Effector CD8-positive, alpha-beta T cell (primary cell): ENCODE measurements around the gene CHMP1A.
"Not testable (repeated sequence)": the region's sequence is repeated elsewhere in the genome, so short reads cannot be mapped to it uniquely, and the experiment has no call there.

Source experiments
- DNase-seq: peaks from one replicate; lab custom pipeline; 2025; lab: John Stamatoyannopoulos, UW
- total RNA-seq, 4 experiments: gene quantifications; one replicate each; lab custom pipeline; 2026; lab: John Stamatoyannopoulos, UW

The CHMP1A gene
- total RNA-seq: 90.1 to 112 (median 97.0) reads per million in 4 experiments

DNA sequence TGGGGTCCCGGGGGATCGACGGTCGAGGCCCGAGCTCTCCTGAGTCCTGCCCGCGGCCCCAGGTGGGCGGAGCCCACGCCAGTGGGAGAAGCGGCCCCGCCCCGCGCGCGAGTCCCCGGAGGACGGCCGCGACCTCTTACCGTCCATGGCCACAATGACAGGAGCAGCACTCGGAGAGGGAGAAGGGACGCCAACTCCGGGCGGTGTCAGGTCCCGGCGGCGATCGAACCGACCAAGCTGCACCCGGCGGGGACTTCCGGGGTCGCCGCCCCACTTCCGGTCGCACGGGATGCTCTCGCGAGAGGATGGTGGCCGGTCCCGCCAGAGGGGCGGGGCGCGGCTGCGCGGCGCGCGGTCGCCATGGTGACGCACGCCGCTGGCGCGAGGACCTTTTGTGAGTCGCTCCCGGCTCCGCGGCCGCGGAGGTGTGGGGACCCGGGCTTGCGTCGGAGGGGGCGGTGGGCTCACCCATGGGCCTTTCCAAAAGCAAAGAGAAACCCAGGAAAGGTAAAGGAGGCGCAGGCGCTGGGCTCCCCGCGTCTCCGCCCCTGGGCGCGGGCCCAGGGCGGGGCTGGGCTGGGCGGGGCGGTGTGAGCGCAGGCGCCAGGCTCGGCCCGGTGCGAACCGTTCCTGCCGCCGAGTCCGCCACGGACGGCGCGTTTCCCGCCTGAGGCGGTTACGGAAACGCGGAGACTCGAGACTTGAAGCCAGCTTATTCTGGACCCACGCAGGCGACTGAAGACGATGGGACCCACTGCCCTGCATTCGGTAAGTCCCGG is at the start of gene CHMP1A, which contains the start of gene SPATA33:
TSS of gene CHMP1A (minus strand) at position 267 of the 779 bp plus-strand sequence. CDS start at position 147, 120 bp downstream.
TSS of gene SPATA33 (plus strand) at position 395 of the 779 bp plus-strand sequence. CDS start at position 471, 76 bp downstream.
- peak; percentile 88 for DNase-seq

DNA sequence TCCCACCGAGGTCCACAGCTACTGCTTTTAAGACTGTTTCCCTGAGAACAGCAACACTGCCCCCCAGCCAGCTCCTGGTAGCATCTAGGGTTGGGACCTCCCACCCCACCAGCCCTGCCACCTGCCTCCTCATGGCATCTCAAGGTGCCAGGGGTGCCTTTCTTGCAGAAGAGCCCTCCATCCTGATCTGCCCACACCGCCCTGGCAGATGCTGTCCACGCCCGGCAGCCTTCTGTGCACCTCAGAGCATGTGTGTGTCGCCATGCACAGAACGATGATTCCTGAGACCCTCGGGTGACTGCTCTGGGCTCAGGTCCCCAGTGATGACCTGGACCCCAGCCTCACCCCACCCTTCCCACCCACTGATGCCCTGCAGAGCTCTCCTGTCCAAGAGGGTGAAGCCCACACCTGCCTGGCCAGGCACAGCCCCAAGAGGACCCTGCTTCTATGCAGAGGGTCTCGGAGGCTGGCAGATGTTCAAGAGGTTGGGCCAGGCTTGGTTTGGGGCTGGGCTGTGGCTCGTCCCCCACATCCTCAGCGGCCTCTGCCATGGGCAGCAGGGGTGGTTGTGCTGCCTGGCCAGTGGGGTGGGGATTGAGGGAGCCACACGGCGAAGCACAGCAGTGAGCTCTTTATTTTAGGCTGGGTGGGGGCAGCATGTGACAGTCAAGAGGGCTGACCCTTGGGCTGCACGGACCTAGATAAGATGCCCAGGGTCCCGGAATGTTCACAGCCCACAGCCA is 49.2 kb upstream of the CHMP1A start:
- no peak for DNase-seq

DNA sequence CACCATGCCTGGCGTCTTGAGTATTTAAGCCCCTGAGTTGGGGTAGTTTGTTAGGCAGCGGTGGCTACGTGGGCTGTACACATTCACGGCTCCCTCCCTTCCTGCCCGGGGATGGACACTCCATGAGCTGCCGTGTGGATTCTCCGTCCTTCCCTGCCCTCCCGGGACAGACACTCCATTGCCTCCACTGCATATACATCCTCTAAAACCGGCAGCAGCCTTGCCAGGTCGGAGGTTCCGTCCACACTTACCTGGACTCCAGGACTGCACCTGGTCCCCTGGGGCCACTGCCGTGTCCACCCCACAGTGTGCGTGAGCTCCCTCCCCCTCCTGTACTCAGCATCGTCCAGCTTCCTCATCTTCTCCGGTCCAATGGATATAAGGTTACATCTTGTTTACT is 47.5 kb upstream of the CHMP1A start:
- DNase-seq: no peak

DNA sequence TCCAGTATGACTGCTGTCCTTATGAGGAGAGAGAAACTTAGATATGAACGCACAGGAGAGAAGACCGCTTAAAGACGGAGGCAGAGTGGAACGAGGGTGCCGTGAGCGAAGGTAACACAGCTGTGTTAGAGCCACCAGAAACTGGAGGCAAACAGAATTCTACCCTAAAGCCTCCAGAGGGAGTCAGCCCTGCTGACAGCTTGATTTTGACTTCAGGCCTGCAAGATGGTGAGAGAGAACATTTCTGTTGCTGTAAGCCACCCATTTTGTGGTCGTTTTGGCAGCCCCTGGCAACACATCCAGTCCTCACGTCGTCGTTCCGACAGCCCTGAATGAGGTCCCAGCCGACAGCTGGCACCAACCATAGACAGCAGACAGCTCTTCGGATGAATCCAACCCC is 46.8 kb upstream of the CHMP1A start:
- DNase-seq: no peak

DNA sequence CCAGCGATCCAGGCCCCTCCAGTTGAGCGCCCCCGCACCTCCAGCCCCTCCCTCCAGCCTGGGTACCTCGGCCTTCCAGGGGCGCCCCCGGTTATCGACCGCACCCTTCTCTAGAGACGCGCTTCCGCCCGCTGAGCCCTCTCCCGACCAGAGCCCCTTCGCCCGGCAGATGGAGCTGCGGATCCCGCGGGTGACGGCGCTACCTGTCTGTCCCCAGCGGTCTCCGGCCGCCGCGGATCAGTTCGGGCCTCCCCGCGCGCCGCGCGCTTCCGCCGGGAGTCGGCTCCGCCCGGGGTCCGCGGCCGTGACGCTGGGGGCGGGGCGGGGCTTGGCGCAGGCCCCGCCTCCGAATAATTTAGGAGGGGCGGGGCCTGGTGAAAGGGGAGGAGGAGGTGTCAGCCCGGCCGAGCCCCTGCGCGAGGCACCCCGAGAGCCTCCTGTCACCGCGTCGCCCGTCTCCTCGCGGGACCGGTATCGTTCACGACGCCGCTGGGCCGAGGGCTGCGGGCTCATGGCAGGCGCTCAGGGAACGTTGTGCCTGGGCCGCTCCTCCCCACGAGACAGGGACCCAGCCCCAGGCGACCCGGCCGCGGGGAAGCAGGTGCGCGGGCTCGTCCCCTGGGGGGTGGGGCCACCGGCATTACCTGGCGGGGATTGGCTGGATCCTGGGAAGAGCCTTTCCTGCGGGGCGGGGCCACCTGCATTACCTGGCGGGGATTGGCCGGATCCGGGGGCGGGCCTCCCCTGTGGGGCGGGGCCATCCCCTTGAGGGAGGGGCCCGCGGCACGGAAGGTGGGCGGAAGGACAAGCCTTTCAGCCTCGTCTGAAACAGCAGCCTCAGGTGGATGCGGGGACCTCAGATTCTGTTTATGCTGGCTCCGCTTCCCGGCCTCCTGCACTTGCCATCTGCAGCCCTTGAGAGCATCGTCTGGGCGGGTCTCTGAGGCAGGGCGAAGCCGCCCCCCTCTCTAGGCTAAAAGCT is 44.2 kb upstream of the CHMP1A start, which contains the start of gene SPATA2L:
TSS of gene SPATA2L (minus strand) at position 281 of the 982 bp plus-strand sequence. CDS start 473 bp downstream, outside the sequence.
- peak; percentile 98 for DNase-seq

DNA sequence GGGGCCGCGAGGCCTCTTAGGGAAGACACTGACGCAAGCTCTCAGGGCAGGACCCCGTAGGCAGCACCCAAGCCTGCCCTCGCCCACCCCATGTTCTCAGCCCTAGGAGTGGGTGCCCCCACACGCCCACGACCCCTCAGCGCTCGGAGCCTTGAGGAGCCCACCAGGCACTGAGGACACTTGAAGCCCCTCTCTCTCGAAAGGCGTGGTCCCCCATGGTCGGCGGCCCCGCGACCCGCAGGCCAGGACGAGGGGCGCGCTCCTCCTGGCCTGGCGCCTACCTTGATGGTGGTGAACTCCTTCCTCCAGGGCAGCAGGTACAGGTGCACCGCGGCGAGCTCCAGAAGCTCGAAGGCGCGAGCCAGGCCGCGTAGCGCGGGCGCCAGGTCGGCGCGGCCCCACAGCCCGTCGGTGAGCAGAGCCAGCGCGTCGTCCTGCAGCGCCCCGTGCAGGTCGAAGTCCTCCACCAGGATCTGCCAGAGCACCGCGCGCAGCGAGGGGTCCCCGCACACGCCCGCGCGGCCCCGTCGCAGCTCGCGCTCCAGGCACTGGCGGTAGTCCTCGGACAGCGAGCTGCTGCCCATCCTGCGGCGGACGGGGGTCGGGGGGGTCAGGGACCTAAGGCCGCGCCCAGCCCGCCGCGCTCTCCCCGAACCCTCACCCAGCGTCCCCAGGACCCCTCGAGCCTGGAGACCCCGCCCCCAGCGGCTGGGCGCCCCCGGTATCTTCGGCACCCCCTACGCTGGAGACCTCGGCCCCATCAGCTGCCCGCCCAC is 43.3 kb upstream of the CHMP1A start:
- DNase-seq: peak; percentile 30

DNA sequence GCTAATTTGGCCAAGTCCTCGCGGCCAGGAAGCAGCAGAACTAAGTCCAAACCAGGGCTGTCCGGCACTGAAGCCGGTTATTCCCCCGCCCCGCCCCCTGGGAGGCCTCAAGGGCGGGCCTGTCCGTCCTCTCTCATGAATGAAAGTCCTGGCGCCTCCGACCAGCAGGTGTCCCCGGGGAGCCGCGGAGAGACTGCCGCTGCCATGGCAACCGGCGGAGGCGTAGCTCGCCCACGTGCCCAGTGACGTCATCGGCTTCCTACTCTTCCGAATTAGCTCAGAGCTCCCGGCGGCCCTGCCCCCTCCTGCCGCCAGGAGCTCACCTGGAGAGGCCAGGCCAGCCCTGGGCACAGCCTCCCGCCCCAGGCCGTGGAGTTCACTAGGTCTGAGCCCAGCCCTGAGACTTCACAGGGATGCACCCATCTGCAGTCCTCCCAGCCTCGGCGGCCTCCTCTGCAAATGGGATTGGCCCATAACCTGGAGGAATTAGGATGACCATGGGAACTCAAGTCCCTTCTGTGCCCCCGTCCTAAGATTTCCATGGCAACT is 42.7 kb upstream of the CHMP1A start:
- DNase-seq: peak; percentile 93

DNA sequence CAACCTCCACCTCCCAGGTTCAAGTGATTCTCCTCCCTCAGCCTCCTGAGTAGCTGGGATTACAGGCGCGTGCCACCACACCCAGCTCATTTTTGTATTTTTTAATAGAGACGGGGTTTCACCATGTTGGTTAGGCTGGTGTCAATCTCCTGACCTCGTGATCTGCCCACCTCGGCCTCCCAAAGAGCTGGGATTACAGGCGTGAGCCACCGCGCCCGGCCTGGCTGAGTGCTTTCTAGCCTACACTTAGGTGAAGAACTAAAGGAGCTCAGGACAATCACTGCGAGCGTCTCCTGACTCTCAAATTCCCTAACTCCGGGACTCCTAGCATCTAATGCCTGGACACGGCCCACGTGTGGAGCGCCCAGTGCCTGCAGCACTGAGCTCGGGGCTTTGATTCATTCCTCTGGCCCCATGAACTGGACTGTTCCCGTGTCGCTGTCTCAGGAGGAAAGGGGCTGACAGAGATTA is 42.2 kb upstream of the CHMP1A start:
- not testable (repeated sequence) for DNase-seq

DNA sequence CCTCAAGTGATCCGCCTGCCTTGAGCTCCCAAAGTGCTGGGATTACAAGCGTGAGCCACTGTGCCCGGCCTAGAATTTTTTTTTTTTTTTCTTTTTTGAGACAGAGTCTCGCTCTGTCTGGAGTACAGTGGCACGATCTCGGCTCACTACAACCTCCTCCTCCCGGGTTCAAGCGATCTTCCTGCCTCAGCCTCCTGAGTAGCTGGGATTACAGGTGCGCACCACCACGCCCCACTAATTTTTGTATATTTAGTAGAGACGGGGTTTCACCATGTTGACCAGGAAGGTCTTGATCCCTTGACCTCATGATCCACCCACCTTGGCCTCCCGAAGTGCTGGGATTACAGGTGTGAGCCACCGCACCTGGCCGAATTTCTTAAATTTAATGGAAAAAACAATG is 41.2 kb upstream of the CHMP1A start:
- DNase-seq: not testable (repeated sequence)

DNA sequence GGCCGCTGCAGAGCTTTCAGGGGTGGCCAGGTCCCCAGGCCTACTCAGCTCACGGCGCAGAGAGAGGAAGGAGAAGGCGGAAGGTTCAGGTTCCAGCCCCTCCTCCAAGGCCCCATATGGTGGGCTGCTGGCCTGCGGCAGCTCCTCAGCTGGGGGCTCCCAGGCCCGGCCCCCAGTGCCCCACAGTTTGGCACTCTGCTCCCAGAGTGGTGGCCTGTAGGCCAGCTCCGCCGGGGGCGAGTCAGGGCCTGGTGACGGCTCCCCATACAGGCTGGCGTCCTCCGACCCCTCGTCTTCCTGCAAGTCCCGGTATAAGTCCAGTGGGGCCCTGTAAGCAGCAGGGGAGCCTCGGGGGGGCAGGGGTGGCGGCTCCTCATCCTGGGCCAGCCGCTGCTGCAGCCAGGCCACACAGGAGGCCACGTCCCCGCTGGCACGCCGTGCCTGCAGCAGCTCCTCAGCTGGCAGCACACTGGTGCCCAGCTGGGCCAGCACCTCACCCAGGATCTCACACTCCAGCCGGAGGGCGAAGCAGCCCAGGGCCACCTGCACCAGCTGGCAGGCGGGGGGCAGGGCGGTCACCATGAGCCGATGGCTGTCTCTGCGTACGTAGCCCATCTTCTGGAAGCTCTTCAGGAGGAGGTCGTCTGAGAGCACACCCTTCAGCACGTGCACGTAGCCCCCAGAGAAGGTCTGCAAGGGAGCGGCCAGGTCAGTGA is 40.3 kb upstream of the CHMP1A start:
- DNase-seq: no peak

DNA sequence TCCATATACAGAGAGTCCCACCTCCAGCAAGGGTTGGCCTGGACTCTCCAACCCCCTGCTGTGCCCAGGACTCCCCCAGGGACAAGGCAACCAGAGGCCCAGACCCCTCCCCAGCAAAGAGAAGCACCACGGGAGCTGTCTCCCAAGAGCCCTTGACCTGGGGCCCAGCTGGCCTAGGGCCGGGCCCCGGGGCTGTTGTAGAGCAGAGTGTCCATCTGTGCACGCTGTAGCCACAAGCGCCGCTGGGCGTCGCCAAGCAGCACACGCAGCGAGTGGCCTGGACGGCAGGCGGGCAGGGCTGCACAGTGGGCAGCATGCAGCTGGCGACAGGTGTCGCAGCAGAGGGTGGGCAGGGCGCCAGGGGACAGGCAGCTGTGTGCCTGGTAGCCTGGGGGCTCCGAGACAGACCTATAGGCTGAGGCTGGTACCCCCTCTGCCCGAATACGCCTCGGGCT is 39.7 kb upstream of the CHMP1A start:
- DNase-seq: no peak

DNA sequence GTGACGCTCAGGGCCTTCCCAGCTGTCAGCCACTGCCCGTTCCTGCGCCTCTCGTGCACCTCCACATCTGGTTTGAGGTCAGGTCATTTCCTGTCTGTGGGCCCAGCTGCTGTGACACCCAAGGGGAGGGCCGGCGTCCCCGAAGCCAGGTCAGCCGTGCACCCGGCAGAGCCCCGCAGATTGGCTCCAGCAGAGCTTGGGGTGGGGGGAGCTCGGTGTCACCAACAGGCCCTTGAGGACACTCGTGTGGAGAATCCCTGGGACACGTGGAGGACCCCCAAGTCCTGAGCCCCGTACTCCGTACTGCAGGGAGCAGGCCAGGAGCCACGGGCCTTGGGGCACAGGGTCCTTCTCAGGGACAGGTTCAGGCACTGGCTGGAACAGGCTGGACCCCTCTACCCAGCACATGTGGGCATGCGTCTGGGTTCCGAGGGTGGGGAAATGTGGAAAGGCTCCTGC is 39.2 kb upstream of the CHMP1A start:
- DNase-seq: no peak

DNA sequence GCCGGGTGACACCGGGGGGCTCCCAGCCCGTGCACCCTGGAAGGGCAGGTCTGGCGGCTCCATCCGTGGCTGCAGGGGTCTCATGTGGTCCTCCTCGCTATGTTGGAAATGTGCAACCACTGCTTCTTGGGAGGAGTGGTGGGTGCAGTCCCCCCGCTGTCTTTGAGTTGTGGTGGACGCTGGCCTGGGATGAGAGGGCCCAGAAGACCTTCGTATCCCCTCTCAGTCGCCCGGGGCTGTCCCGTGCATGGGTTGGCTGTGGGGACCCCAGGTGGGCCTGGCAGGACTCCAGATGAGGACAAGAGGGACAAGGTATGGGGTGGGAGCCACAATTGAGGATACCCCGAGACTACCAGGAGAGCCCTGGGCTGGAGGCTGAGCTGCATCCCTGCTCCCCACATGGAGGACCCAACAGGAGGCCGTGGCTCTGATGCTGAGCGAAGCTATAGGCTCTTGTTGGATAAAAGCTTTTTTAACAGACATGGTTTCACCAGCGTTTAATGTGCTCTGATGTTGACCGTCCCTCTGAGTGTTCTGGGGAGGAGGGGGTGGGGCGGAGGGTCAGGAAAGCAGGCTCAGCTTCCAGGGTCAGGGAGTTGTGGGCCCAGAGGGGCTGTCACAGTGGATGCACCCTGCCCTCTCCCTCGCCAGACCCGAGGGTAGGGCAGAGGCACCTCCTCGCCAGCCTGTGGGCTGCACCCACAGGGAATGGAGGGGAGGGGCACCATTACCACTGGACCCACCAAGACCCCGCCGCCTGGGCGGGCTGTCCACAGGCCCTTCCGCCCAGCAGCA is 38.6 kb upstream of the CHMP1A start:
- DNase-seq: no peak

DNA sequence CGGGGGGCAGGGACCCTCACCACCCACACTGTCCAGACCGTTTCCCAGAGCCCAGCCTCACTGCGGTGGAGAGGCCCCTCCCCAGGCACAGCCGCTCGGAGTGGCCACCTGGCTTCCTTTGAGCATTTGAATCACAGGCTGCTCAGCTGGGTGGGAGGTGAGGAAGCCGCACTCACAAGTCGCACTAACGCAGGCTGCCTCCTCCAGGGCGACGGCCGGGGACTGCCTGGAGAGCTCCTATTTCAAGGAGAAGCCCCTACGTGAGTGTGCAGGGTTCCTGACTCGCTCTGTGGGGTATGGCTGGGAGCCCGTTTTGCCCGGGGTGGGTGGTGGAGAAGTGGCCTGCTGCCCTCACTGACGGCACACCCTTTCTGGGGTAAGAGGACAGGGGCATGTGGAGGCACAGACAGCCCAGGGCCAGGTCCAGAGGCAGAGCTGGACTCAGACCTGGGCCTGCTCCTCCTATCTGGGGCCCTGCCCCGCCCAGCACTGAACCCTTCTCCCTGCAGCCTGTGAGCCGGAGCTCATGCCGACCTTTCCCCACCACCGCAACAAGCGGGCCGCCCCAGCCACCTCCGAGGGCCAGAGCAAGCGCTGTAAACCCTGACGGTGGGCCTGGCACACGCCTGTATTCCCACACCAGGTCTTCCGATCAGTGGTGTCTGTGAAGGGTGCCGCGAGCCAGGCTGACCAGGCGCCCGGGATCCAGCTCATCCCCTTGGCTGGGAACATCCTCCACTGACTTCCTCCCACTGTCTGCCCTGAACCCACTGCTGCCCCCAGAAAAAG is 37.8 kb upstream of the CHMP1A start:
- no peak for DNase-seq

DNA sequence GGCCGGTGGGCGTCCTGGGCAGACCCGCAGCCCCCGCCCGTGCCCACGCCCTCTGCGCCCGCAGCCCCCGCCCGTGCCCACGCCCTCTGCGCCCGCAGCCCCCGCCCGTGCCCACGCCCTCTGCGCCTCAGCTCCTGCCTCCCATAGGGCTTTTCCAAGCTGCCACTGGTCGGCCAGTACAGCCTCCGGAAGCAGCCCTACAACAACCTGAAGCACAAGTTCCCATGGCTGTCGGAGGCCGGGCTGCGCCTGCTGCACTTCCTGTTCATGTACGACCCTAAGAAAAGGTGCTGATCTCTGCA is 37.2 kb upstream of the CHMP1A start:
- not testable (repeated sequence) for DNase-seq

DNA sequence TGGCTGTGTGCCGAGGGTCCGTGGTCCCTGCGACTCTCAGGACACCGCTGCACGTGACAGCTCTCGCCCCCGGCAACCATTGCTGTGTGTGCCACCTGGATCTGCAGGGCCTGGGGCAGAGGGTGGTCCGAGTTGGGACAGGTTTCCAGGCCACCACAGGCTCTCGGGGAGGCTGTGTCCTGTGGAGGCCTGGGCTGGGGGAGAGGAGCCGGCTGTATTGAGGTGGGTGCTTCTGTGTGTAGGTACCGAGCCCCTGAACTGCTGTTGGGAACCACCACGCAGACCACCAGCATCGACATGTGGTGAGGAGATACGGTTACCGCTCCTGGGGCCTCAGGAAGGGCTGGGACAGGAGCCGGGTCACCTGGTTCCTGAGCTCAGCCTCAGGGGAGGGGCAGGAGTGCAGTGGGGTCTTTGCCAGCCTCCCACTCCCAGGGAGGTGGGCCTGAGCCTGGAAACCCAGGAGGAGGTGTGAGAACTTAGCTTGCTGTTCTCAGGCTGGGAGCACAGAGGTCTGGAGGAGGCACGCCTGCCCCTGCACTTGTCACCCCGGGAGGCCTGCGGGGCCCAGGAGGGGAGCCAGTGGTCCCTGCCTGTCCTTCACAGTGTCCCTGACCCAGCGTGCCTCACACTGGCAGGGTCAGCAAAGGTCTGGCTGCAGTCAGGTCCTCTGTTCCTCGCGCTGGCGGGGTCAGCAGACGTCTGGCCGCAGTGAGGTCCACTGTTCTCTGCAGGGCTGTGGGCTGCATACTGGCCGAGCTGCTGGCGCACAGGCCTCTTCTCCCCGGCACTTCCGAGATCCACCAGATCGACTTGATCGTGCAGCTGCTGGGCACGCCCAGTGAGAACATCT is 36.6 kb upstream of the CHMP1A start:
- DNase-seq: no peak

DNA sequence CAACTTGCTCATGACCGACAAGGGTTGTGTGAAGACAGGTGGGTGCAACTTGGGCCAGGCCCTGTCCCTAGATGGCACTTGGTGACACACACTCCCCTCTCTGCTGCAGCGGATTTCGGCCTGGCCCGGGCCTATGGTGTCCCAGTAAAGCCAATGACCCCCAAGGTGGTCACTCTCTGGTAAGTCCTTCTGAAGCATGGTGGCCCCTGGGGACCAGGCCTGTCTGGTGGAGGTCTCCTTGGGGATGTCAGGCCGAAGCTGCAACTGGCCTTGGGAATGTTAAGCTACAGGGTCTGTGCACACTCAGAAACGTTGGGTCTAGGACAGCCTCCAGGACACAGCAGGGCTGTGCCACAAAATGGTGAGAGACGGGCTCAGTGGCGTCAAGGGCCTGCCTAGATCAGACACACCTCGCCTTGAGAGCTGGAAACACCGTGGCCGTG is 35.8 kb upstream of the CHMP1A start:
- no peak for DNase-seq
